SU-DHL-6 (cell line): ENCODE measurements around the gene SP140L.

Experiments used
- CTCF ChIP-seq: fragments of 200-600 bp; sonication (generic); IDR thresholded peaks from one replicate; pipeline ENCODE4 v1.5.1; 2017; ENCODE audit warnings: antibody characterized with exemption, mild to moderate bottlenecking, low read length, moderate library complexity; ENCODE audit not compliant: insufficient read depth, poor library complexity, severe bottlenecking
- EZH2phosphoT487 ChIP-seq: fragments of 200-600 bp; sonication (generic), shearing (Covaris generic); conservative IDR thresholded peaks from 2 replicates; pipeline ENCODE4 v1.6.1; 2018; ENCODE audit warnings: mild to moderate bottlenecking, antibody characterized with exemption, low read length, moderate library complexity, mixed read lengths

GRCh38 chr2:230360028-230360427 is 33.0 kb downstream of the SP140L start:
- TF ChIP-seq CTCF (no peak), EZH2phosphoT487 (no peak)
